GM12878 (cell line): ENCODE results near the gene MYL12A.

ENCODE experiments used
- CTCF ChIP-seq, 3 experiments: IDR thresholded peaks in 2 of 3; conservative IDR thresholded peaks in 1 of 3; 2 replicates each; pipeline ENCODE4 v1.5.1; 2011; ENCODE audit warnings: low read depth in 3 of 3, low read length in 3 of 3, mild to moderate bottlenecking in 3 of 3, control low read depth in 2 of 3, moderate library complexity in 2 of 3, inconsistent platforms in 1 of 3, mixed read lengths in 1 of 3; ENCODE audit not compliant: control insufficient read depth in 2 of 3, insufficient read depth in 1 of 3; ENCODE audit errors: extremely low read depth in 1 of 3
- NR2F1 ChIP-seq: fragments of 450-650 bp; conservative IDR thresholded peaks from 2 replicates; pipeline ENCODE4 v1.6.1; 2017; ENCODE audit warnings: mild to moderate bottlenecking
- POLR2A ChIP-seq: IDR thresholded peaks from 2 replicates; pipeline ENCODE4 v1.6.1; 2011; ENCODE audit warnings: low read depth, mild to moderate bottlenecking, low read length
- SIN3A ChIP-seq: IDR thresholded peaks from 2 replicates; pipeline ENCODE4 v1.6.1; 2012; ENCODE audit warnings: low read depth, low read length, improper control_type of control experiment
- SMARCA5 ChIP-seq: fragments of 450-650 bp; IDR thresholded peaks from 2 replicates; pipeline ENCODE4 v1.6.1; 2017; ENCODE audit warnings: mild to moderate bottlenecking
- SP1 ChIP-seq: IDR thresholded peaks from one replicate; pipeline ENCODE4 v1.6.1; 2011; ENCODE audit warnings: low read depth, low read length
- TARDBP ChIP-seq: IDR thresholded peaks from 2 replicates; pipeline ENCODE4 v1.6.1; 2016; ENCODE audit warnings: borderline replicate concordance
- WRNIP1 ChIP-seq: IDR thresholded peaks from 2 replicates; pipeline ENCODE4 v1.6.1; 2011; ENCODE audit warnings: low read depth, low read length, improper control_type of control experiment, borderline replicate concordance
- ZNF24 ChIP-seq: fragments of 450-650 bp; IDR thresholded peaks from 2 replicates; pipeline ENCODE4 v1.6.1; 2017; ENCODE audit warnings: antibody characterized with exemption, mild to moderate bottlenecking
- TF ChIP-seq, protein P1 (sequence below): IDR thresholded peaks from 2 replicates; pipeline ENCODE4 v1.6.1; 2012; ENCODE audit warnings: mild to moderate bottlenecking, low read depth, low read length

GRCh38 chr18:3230401-3231334 lies 16.9 kb upstream of the MYL12A start:
- TF ChIP-seq SIN3A (no peak), NR2F1 (no peak), CTCF (IDR thresholded peaks at IDR 0.05 in 2 of 3, conservative IDR thresholded peaks at IDR 0.05 in 1 of 3; ENCODE audit: control insufficient read depth in 2 of 3, extremely low read depth in 1 of 3, insufficient read depth in 1 of 3, low read depth in 3 of 3, low read length in 3 of 3) (no peak), TARDBP (no peak), WRNIP1 (no peak), POLR2A (no peak), SMARCA5 (no peak), SP1 (no peak), ZNF24 (no peak)
- TF ChIP-seq, protein P1, sequence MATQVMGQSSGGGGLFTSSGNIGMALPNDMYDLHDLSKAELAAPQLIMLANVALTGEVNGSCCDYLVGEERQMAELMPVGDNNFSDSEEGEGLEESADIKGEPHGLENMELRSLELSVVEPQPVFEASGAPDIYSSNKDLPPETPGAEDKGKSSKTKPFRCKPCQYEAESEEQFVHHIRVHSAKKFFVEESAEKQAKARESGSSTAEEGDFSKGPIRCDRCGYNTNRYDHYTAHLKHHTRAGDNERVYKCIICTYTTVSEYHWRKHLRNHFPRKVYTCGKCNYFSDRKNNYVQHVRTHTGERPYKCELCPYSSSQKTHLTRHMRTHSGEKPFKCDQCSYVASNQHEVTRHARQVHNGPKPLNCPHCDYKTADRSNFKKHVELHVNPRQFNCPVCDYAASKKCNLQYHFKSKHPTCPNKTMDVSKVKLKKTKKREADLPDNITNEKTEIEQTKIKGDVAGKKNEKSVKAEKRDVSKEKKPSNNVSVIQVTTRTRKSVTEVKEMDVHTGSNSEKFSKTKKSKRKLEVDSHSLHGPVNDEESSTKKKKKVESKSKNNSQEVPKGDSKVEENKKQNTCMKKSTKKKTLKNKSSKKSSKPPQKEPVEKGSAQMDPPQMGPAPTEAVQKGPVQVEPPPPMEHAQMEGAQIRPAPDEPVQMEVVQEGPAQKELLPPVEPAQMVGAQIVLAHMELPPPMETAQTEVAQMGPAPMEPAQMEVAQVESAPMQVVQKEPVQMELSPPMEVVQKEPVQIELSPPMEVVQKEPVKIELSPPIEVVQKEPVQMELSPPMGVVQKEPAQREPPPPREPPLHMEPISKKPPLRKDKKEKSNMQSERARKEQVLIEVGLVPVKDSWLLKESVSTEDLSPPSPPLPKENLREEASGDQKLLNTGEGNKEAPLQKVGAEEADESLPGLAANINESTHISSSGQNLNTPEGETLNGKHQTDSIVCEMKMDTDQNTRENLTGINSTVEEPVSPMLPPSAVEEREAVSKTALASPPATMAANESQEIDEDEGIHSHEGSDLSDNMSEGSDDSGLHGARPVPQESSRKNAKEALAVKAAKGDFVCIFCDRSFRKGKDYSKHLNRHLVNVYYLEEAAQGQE: no peak
